HCT116 (cell line): ENCODE data around the gene KLHL24.
"Not testable (repeated sequence)": the region's sequence is repeated elsewhere in the genome, so short reads cannot be mapped to it uniquely, and the experiment has no call there.

Source experiments
- CEBPB ChIP-seq: IDR thresholded peaks from 2 replicates; pipeline ENCODE4 v1.6.1; 2012; ENCODE audit warnings: low read depth
- CTCF ChIP-seq, 3 experiments: fragments of 200-600 bp in 1 of 3; sonication (generic) in 1 of 3; IDR thresholded peaks in 2 of 3; conservative IDR thresholded peaks in 1 of 3; 2 replicates each; pipeline ENCODE4 v1.5.1; 2012 to 2017; ENCODE audit warnings: low read depth in 2 of 3, low read length in 2 of 3, antibody characterized with exemption in 1 of 3, borderline replicate concordance in 1 of 3, control low read depth in 1 of 3, mild to moderate bottlenecking in 1 of 3, mixed read lengths in 1 of 3, mixed run types in 1 of 3, moderate library complexity in 1 of 3; ENCODE audit not compliant: insufficient read depth in 1 of 3
- EGR1 ChIP-seq: IDR thresholded peaks from 2 replicates; pipeline ENCODE4 v1.6.1; 2012; ENCODE audit warnings: low read depth
- ELF1 ChIP-seq: IDR thresholded peaks from 2 replicates; pipeline ENCODE4 v1.6.1; 2012; ENCODE audit warnings: low read depth, borderline replicate concordance
- EZH2 ChIP-seq: fragments of 200-600 bp; sonication (generic); IDR thresholded peaks from 2 replicates; pipeline ENCODE4 v1.6.1; 2017; ENCODE audit warnings: antibody characterized with exemption, mixed run types
- EZH2phosphoT487 ChIP-seq: fragments of 200-600 bp; IDR thresholded peaks from 2 replicates; pipeline ENCODE4 v1.6.1; 2018; ENCODE audit warnings: antibody characterized with exemption, borderline replicate concordance
- FOSL1 ChIP-seq: IDR thresholded peaks from 2 replicates; pipeline ENCODE4 v1.6.1; 2012; ENCODE audit warnings: low read depth

DNA sequence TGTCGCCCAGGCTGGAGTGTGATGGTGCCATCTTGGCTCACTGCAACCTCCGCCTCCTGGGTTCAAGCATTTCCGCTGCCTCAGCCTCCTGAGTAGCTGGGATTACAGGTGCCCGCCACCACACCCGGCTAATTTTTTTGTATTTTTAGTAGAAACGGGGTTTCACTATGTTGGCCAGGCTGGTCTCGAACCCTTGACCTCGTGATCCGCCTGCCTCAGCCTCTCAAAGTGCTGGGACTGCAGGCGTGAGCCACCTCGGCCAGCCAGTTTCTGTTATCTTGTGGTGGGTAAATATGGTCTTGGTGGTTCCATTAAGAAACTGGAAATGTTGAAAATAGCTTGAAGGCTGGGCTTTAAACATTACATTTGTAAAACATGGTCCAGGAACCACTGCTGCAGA is 5.2 kb downstream of the KLHL24 start:
- not testable (repeated sequence) for TF ChIP-seq ELF1; CTCF (IDR thresholded peaks at IDR 0.05 in 2 of 3, conservative IDR thresholded peaks at IDR 0.05 in 1 of 3; ENCODE audit: borderline replicate concordance in 1 of 3, insufficient read depth in 1 of 3, low read depth in 2 of 3, low read length in 2 of 3); CEBPB; EGR1; EZH2phosphoT487; EZH2; FOSL1
